IPS DF 4.7 (cell line): ENCODE results near the gene RIC3.
"Not testable (repeated sequence)": the region's sequence is repeated elsewhere in the genome, so short reads cannot be mapped to it uniquely, and the experiment has no call there.

Source experiments
- DNase-seq: peaks from one replicate; pipeline ENCODE4 v3.0.0-alpha.2; 2013; ENCODE audit warnings: low spot score; ENCODE audit errors: extremely low read depth

The RIC3 gene

GRCh38 chr11:8192016-8192895, 23.4 kb upstream of the RIC3 start:
- no peak for DNase-seq

GRCh38 chr11:8190431-8190830, 21.6 kb upstream of the RIC3 start:
- no peak for DNase-seq

- no peak for DNase-seq
These were observed 17.6 kb upstream of the RIC3 start for GRCh38 chr11:8186429-8186828.

GRCh38 chr11:8183111-8183510, 14.3 kb upstream of the RIC3 start:
- no peak for DNase-seq

- DNase-seq = no peak
These were observed 11.6 kb upstream of the RIC3 start for GRCh38 chr11:8180469-8180868.

GRCh38 chr11:8178297-8178696, 9.5 kb upstream of the RIC3 start:
- DNase-seq = no peak

GRCh38 chr11:8177136-8177535, 8.3 kb upstream of the RIC3 start:
- no peak for DNase-seq

- DNase-seq = no peak
These were observed 1.0 kb downstream of the RIC3 start for GRCh38 chr11:8167796-8168195.

- DNase-seq = no peak
These were observed 4.1 kb downstream of the RIC3 start for GRCh38 chr11:8164746-8165145.

- not testable (repeated sequence) for DNase-seq
These were observed 7.1 kb downstream of the RIC3 start for GRCh38 chr11:8161627-8162304.

GRCh38 chr11:8156877-8157276, 11.9 kb downstream of the RIC3 start:
- DNase-seq = no peak

GRCh38 chr11:8149726-8150125, 19.1 kb downstream of the RIC3 start:
- DNase-seq = no peak

GRCh38 chr11:8138526-8138925, 30.3 kb downstream of the RIC3 start:
- no peak for DNase-seq

- no peak for DNase-seq
These were observed 41.4 kb downstream of the RIC3 start for GRCh38 chr11:8127447-8127846.

GRCh38 chr11:8126649-8127289, 42.1 kb downstream of the RIC3 start:
- DNase-seq = no peak

GRCh38 chr11:8122173-8122764, 46.6 kb downstream of the RIC3 start:
- no peak for DNase-seq

- no peak for DNase-seq
These were observed 57.2 kb downstream of the RIC3 start for GRCh38 chr11:8111636-8112035.

GRCh38 chr11:8110396-8110795, 58.4 kb downstream of the RIC3 start:
- no peak for DNase-seq

- DNase-seq = no peak
These were observed 59.1 kb downstream of the RIC3 start for GRCh38 chr11:8109675-8110074.

- DNase-seq = no peak
These were observed 60.4 kb downstream of the RIC3 start for GRCh38 chr11:8108421-8108820.

GRCh38 chr11:8107642-8108041, 61.2 kb downstream of the RIC3 start:
- DNase-seq = no peak

- DNase-seq = no peak
These were observed 62.1 kb downstream of the RIC3 start for GRCh38 chr11:8106679-8107078.
